HG02571 (cell line): ENCODE measurements around the gene HDX.
A peak's percentile ranks its signal among the peaks of the same experiment; 100 is the strongest.
"Not testable (repeated sequence)": the region's sequence is repeated elsewhere in the genome, so short reads cannot be mapped to it uniquely, and the experiment has no call there.

ENCODE experiments used
- ATAC-seq: cut with Tn5 transposase; IDR thresholded peaks from one replicate; pipeline ENCODE4 v1.9.1; 2021; ENCODE audit warnings: mild to moderate bottlenecking, moderate library complexity; ENCODE audit not compliant: unreplicated experiment

HDX gene

GRCh38 chrX:84501798-84502628 is at the start of gene HDX:
Gene HDX (minus strand): TSS chrX:84502453. CDS start chrX:84475397, 27,056 bp downstream.
- ATAC-seq, result peak; percentile 92

- not testable (repeated sequence) for ATAC-seq
Measured at GRCh38 chrX:84541315-84541714, 39.1 kb upstream of the HDX start.

- not testable (repeated sequence) for ATAC-seq
Measured at GRCh38 chrX:84537627-84538026, 35.4 kb upstream of the HDX start.

GRCh38 chrX:84488426-84488825 is 13.8 kb downstream of the HDX start:
- no peak for ATAC-seq

GRCh38 chrX:84487365-84488353 is 14.6 kb downstream of the HDX start:
- peak; percentile 100 for ATAC-seq

- ATAC-seq, result no peak
Measured at GRCh38 chrX:84479086-84479485, 23.2 kb downstream of the HDX start.

GRCh38 chrX:84477114-84477513 is 25.1 kb downstream of the HDX start:
- no peak for ATAC-seq

- ATAC-seq, result no peak
Measured at GRCh38 chrX:84475596-84475995, 26.7 kb downstream of the HDX start.

GRCh38 chrX:84475101-84475500 is 27.2 kb downstream of the HDX start:
- no peak for ATAC-seq

GRCh38 chrX:84469226-84469625 is 33.0 kb downstream of the HDX start:
- no peak for ATAC-seq

- no peak for ATAC-seq
Measured at GRCh38 chrX:84467898-84468297, 34.4 kb downstream of the HDX start.

GRCh38 chrX:84453351-84454246 is 48.7 kb downstream of the HDX start:
- no peak for ATAC-seq

GRCh38 chrX:84441143-84441542 is 61.1 kb downstream of the HDX start:
- no peak for ATAC-seq

GRCh38 chrX:84415140-84415539 is 87.1 kb downstream of the HDX start:
- no peak for ATAC-seq

GRCh38 chrX:84363663-84364062 is 138.6 kb downstream of the HDX start:
- no peak for ATAC-seq

- ATAC-seq, result no peak
Measured at GRCh38 chrX:84363051-84363450, 139.2 kb downstream of the HDX start.

- ATAC-seq, result no peak
Measured at GRCh38 chrX:84362184-84362838, 139.9 kb downstream of the HDX start.

GRCh38 chrX:84358271-84358670 is 144.0 kb downstream of the HDX start:
- no peak for ATAC-seq

GRCh38 chrX:84357296-84357695 is 145.0 kb downstream of the HDX start:
- no peak for ATAC-seq

- no peak for ATAC-seq
Measured at GRCh38 chrX:84340968-84341367, 161.3 kb downstream of the HDX start.
